HG02623 (cell line): ENCODE measurements around the gene RBMY1B.
"Not testable (repeated sequence)": the region's sequence is repeated elsewhere in the genome, so short reads cannot be mapped to it uniquely, and the experiment has no call there.

Experiments
- ATAC-seq: cut with Tn5 transposase; IDR thresholded peaks from one replicate; pipeline ENCODE4 v1.9.1; 2021; ENCODE audit warnings: moderate library complexity; ENCODE audit not compliant: unreplicated experiment

The RBMY1B gene

GRCh38 chrY:21511038-21511437, at the start of gene RBMY1B:
Gene RBMY1B, plus strand, starts transcription at chrY:21511338. Its CDS starts 2,013 bp downstream, at chrY:21513351.
- not testable (repeated sequence) for ATAC-seq

GRCh38 chrY:21462915-21463314, 48.2 kb upstream of the RBMY1B start:
- not testable (repeated sequence) for ATAC-seq

GRCh38 chrY:21482967-21483366, 28.2 kb upstream of the RBMY1B start:
- no peak for ATAC-seq

GRCh38 chrY:21534579-21534978, 23.4 kb downstream of the RBMY1B start, which contains the start of gene RBMY1A1:
Gene RBMY1A1, plus strand, starts transcription at chrY:21534879. Its CDS starts 2,013 bp downstream, at chrY:21536892.
- not testable (repeated sequence) for ATAC-seq

GRCh38 chrY:21559316-21559984, 48.3 kb downstream of the RBMY1B start:
- peak; percentile 82 for ATAC-seq
